Activated CD8-positive, alpha-beta memory T cell treated with anti-CD3 and anti-CD28 coated beads for 1 hour (primary cell): ENCODE results near the gene CDC42.

Experiments used
- DNase-seq, 2 donors: peaks; one replicate each; pipeline ENCODE4 v3.0.0-alpha.2; 2020; ENCODE audit warnings: low read depth in 1 of 2; ENCODE audit errors: extremely low read depth in 1 of 2

CDC42 gene

GRCh38 chr1:22107126-22107525, 54.6 kb downstream of the CDC42 start:
- no peak for DNase-seq

- no peak for DNase-seq
Measured at GRCh38 chr1:22108339-22109105, 56.0 kb downstream of the CDC42 start.

- no peak for DNase-seq
Measured at GRCh38 chr1:22110016-22110415, 57.5 kb downstream of the CDC42 start.

- no peak for DNase-seq
Measured at GRCh38 chr1:22111115-22111514, 58.6 kb downstream of the CDC42 start.

- no peak for DNase-seq
Measured at GRCh38 chr1:22111620-22112019, 59.1 kb downstream of the CDC42 start.

- DNase-seq = no peak
Measured at GRCh38 chr1:22112554-22112953, 60.0 kb downstream of the CDC42 start.

- no peak for DNase-seq
Measured at GRCh38 chr1:22114083-22115012, 61.8 kb downstream of the CDC42 start.

- no peak for DNase-seq
Measured at GRCh38 chr1:22115286-22115685, 62.8 kb downstream of the CDC42 start.

GRCh38 chr1:22117238-22117637, 64.7 kb downstream of the CDC42 start:
- no peak for DNase-seq

GRCh38 chr1:22117851-22118250, 65.3 kb downstream of the CDC42 start:
- no peak for DNase-seq

- no peak for DNase-seq
Measured at GRCh38 chr1:22118291-22118992, 65.9 kb downstream of the CDC42 start.

GRCh38 chr1:22119626-22120468, 67.3 kb downstream of the CDC42 start:
- no peak for DNase-seq

GRCh38 chr1:22120469-22120790, 67.9 kb downstream of the CDC42 start:
- DNase-seq = no peak

- no peak for DNase-seq
Measured at GRCh38 chr1:22121421-22121911, 69.0 kb downstream of the CDC42 start.

GRCh38 chr1:22122273-22123070, 70.0 kb downstream of the CDC42 start:
- no peak for DNase-seq

- DNase-seq = no peak
Measured at GRCh38 chr1:22123071-22123390, 70.5 kb downstream of the CDC42 start.

- DNase-seq = no peak
Measured at GRCh38 chr1:22123901-22124404, 71.4 kb downstream of the CDC42 start.

- no peak for DNase-seq
Measured at GRCh38 chr1:22124592-22125229, 72.2 kb downstream of the CDC42 start.

GRCh38 chr1:22126531-22126930, 74.0 kb downstream of the CDC42 start:
- no peak for DNase-seq
